Tibial nerve (tissue), 3 donors: ENCODE results near the gene MRPS6.

Source experiments
- CTCF ChIP-seq, 5 experiments: fragments of 200-600 bp in 3 of 5; fragments of 450-650 bp in 2 of 5; sonication (generic) in 3 of 5; IDR thresholded peaks; one replicate each; pipeline ENCODE4 v1.5.1; 2016 to 2019; ENCODE audit warnings: antibody characterized with exemption in 5 of 5, mild to moderate bottlenecking in 3 of 5, moderate library complexity in 2 of 5
- POLR2A ChIP-seq, 2 donors: fragments of 450-650 bp; IDR thresholded peaks; one replicate each; pipeline ENCODE4 v1.6.1; 2017; ENCODE audit warnings: antibody characterized with exemption in 2 of 2, mild to moderate bottlenecking in 2 of 2, moderate library complexity in 2 of 2

DNA sequence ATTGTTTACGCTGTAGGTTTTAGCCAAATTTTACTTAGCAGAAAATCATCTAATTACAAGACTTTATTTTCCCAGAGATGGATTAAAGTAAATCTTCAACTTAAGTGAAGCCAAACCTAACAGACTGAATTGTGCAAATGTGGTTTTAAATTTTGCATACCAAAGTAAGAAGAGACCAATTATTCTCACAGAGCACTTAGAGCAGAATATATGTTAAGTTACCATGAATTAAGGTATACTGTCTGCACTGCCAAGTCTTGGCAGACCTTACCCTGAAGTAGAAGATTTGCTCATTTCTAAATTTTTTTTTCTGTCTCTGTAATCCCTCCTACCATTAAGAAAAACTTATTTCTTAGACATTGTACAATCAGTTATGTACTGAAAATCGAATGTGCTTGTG lies 24.1 kb downstream of the MRPS6 start:
- no peak for TF ChIP-seq POLR2A (IDR thresholded peaks at IDR 0.05)
- no peak for TF ChIP-seq CTCF (IDR thresholded peaks at IDR 0.05)
